ENCODE measurements around the gene GALNT14.

Gene GALNT14

GRCh38 chr2:31003749-31004148, 134.5 kb downstream of the GALNT14 start:
- no peak for DNase-seq

- DNase-seq, result no peak
These were observed 135.6 kb downstream of the GALNT14 start for GRCh38 chr2:31002537-31003150.

- no peak for DNase-seq
These were observed 137.3 kb downstream of the GALNT14 start for GRCh38 chr2:31000970-31001369.

GRCh38 chr2:30998672-30999071, 139.6 kb downstream of the GALNT14 start:
- DNase-seq, result no peak

GRCh38 chr2:30997979-30998378, 140.3 kb downstream of the GALNT14 start:
- no peak for DNase-seq

GRCh38 chr2:30994227-30995056, 143.8 kb downstream of the GALNT14 start:
- DNase-seq, result no peak

GRCh38 chr2:30992781-30993180, 145.5 kb downstream of the GALNT14 start:
- no peak for DNase-seq

- no peak for DNase-seq
These were observed 147.6 kb downstream of the GALNT14 start for GRCh38 chr2:30990671-30991070.

- no peak for DNase-seq
These were observed 148.1 kb downstream of the GALNT14 start for GRCh38 chr2:30990176-30990575.

- DNase-seq, result no peak
These were observed 148.5 kb downstream of the GALNT14 start for GRCh38 chr2:30989746-30990145.

GRCh38 chr2:30987566-30987965, 150.7 kb downstream of the GALNT14 start:
- no peak for DNase-seq

GRCh38 chr2:30986231-30986580, 152.0 kb downstream of the GALNT14 start:
- DNase-seq, result no peak

- no peak for DNase-seq
These were observed 152.6 kb downstream of the GALNT14 start for GRCh38 chr2:30985493-30986230.

GRCh38 chr2:30984148-30984547, 154.1 kb downstream of the GALNT14 start:
- no peak for DNase-seq

- no peak for DNase-seq
These were observed 156.7 kb downstream of the GALNT14 start for GRCh38 chr2:30981510-30981909.

- DNase-seq, result no peak
These were observed 157.1 kb downstream of the GALNT14 start for GRCh38 chr2:30981096-30981495.

- no peak for DNase-seq
These were observed 158.4 kb downstream of the GALNT14 start for GRCh38 chr2:30979822-30980245.

- DNase-seq, result no peak
These were observed 159.4 kb downstream of the GALNT14 start for GRCh38 chr2:30978854-30979253.

- DNase-seq, result no peak
These were observed 160.2 kb downstream of the GALNT14 start for GRCh38 chr2:30978044-30978443.

- no peak for DNase-seq
These were observed 163.1 kb downstream of the GALNT14 start for GRCh38 chr2:30975156-30975555.

GRCh38 chr2:30974554-30974953, 163.7 kb downstream of the GALNT14 start:
- DNase-seq, result no peak

- DNase-seq, result no peak
These were observed 164.1 kb downstream of the GALNT14 start for GRCh38 chr2:30974092-30974491.

- no peak for DNase-seq
These were observed 166.8 kb downstream of the GALNT14 start for GRCh38 chr2:30971231-30972025.

Data from NCI-H146 (cell line).